SK-N-SH (cell line): ENCODE results near the gene PDGFRB. TPM values are rescaled to one million over a fixed set of nuclear protein-coding genes. Genes with fewer than 3 reads are reported as not detected.

Source experiments
- CTCF ChIA-PET: fragments of 300-600, 350-600 bp; formaldehyde crosslinking; extraction: SDS; loops from one replicate; lab custom pipeline; 2021; lab: Yijun Ruan, JAX
- POLR2A ChIA-PET: fragments of 350-600 bp; sonication (Branson Sonifier 250); formaldehyde crosslinking; extraction: SDS; loops from one replicate; lab custom pipeline; 2020; ENCODE audit warnings: antibody characterized with exemption, inconsistent platforms; lab: Yijun Ruan, JAX
- DNase-seq: peaks from one replicate; pipeline ENCODE4 v3.0.0; 2012
- H2AFZ ChIP-seq: fragments of 200-600 bp; sonication (generic); 2 replicates; pipeline ENCODE4 v1.8.1; 2016; ENCODE audit warnings: antibody characterized with exemption, mild to moderate bottlenecking, low read depth
- H3F3A ChIP-seq: fragments of 200-600 bp; sonication (generic); replicated peaks from 2 replicates; pipeline ENCODE3; 2016; ENCODE audit warnings: antibody characterized with exemption, mild to moderate bottlenecking; ENCODE audit not compliant: insufficient read depth
- H3K27ac ChIP-seq, 2 experiments: fragments of 200-500 bp in 1 of 2; fragments of 200-600 bp in 1 of 2; sonication (Bioruptor generic) in 1 of 2; sonication (generic), shearing (Covaris generic) in 1 of 2; 2 replicates each; pipeline versions ENCODE4 v1.5.1 to v1.6.1; 2014 to 2016; ENCODE audit warnings: low read depth in 2 of 2, inconsistent platforms in 1 of 2, low read length in 1 of 2, mild to moderate bottlenecking in 1 of 2, mixed read lengths in 1 of 2
- H3K27me3 ChIP-seq: fragments of 200-600 bp; sonication (generic), shearing (Covaris generic); 2 replicates; pipeline ENCODE4 v1.6.1; 2016; ENCODE audit warnings: mixed run types; ENCODE audit not compliant: insufficient read depth
- H3K36me3 ChIP-seq, 2 experiments: fragments of 200-500 bp in 1 of 2; fragments of 200-600 bp in 1 of 2; sonication (Bioruptor generic) in 1 of 2; sonication (generic) in 1 of 2; replicated peaks in 1 of 2; 2 replicates each; pipeline versions ENCODE3 to v1.5.1; 2014 to 2016; ENCODE audit warnings: low read length in 1 of 2, mild to moderate bottlenecking in 1 of 2; ENCODE audit not compliant: insufficient read depth in 2 of 2, control insufficient read depth in 1 of 2
- H3K4me1 ChIP-seq, 2 experiments: fragments of 200-500 bp in 1 of 2; fragments of 200-600 bp in 1 of 2; sonication (Bioruptor generic) in 1 of 2; sonication (generic), shearing (Covaris generic) in 1 of 2; 2 replicates each; pipeline versions ENCODE4 v1.5.1 to v1.6.1; 2014 to 2016; ENCODE audit warnings: low read depth in 1 of 2, low read length in 1 of 2, mixed run types in 1 of 2; ENCODE audit not compliant: insufficient read depth in 2 of 2, control insufficient read depth in 1 of 2
- H3K4me2 ChIP-seq: fragments of 200-600 bp; sonication (generic), shearing (Covaris generic); 2 replicates; pipeline ENCODE4 v1.6.1; 2017; ENCODE audit warnings: mixed run types
- H3K4me3 ChIP-seq, 2 experiments: fragments of 200-500 bp in 1 of 2; fragments of 200-600 bp in 1 of 2; sonication (Bioruptor generic) in 1 of 2; sonication (generic), shearing (Covaris generic) in 1 of 2; 2 replicates each; pipeline versions ENCODE4 v1.5.1 to v1.8.1; 2014 to 2016; ENCODE audit warnings: low read depth in 2 of 2, inconsistent platforms in 1 of 2, low read length in 1 of 2, mild to moderate bottlenecking in 1 of 2, mixed read lengths in 1 of 2, moderate library complexity in 1 of 2
- H3K79me2 ChIP-seq: fragments of 200-600 bp; sonication (generic); 2 replicates; pipeline ENCODE4 v1.8.1; 2017; ENCODE audit warnings: mild to moderate bottlenecking; ENCODE audit not compliant: insufficient read depth
- H3K9ac ChIP-seq: fragments of 200-600 bp; sonication (generic); 2 replicates; pipeline ENCODE4 v1.6.1; 2017; ENCODE audit warnings: mixed run types
- H3K9me2 ChIP-seq: fragments of 200-600 bp; sonication (generic); 2 replicates; pipeline ENCODE4 v1.6.1; 2017; ENCODE audit warnings: mixed run types
- H3K9me3 ChIP-seq: fragments of 200-600 bp; sonication (generic); 2 replicates; pipeline ENCODE4 v1.6.1; 2017; ENCODE audit warnings: mixed run types, mild to moderate bottlenecking, moderate library complexity
- H4K20me1 ChIP-seq: fragments of 200-600 bp; sonication (generic); 2 replicates; pipeline ENCODE4 v1.6.1; 2017; ENCODE audit warnings: mild to moderate bottlenecking, mixed run types; ENCODE audit not compliant: insufficient read depth
- CHD2 ChIP-seq: fragments of 150-350 bp; IDR thresholded peaks from 2 replicates; pipeline ENCODE4 v1.6.1; 2018; ENCODE audit warnings: low read length; ENCODE audit not compliant: partially characterized antibody
- FOXJ3 ChIP-seq: sonication (generic); formaldehyde crosslinking; IDR thresholded peaks from 2 replicates; pipeline ENCODE4 v1.5.1; 2020; ENCODE audit warnings: mild to moderate bottlenecking, missing genetic modification reagents
- FOXM1 ChIP-seq: IDR thresholded peaks from 2 replicates; pipeline ENCODE4 v1.4.0; 2012; ENCODE audit warnings: low read depth, mild to moderate bottlenecking
- GABPA ChIP-seq: IDR thresholded peaks from 2 replicates; pipeline ENCODE4 v1.4.0; 2012; ENCODE audit warnings: low read depth, mild to moderate bottlenecking
- MEF2A ChIP-seq: IDR thresholded peaks from 2 replicates; pipeline ENCODE4 v1.4.0; 2012; ENCODE audit warnings: low read depth, borderline replicate concordance
- NRF1 ChIP-seq: IDR thresholded peaks from 2 replicates; pipeline ENCODE4 v1.6.1; 2012; ENCODE audit warnings: low read depth, mild to moderate bottlenecking, low read length
- SIN3A ChIP-seq: IDR thresholded peaks from 2 replicates; pipeline ENCODE4 v1.6.1; 2012; ENCODE audit warnings: low read depth, mild to moderate bottlenecking, low read length, moderate library complexity, borderline replicate concordance
- TCF12 ChIP-seq: IDR thresholded peaks from 2 replicates; pipeline ENCODE4 v1.4.0; 2012
- WGBS: methylation state at CpG from one replicate; pipeline ENCODE4 v1.1.6; 2017; ENCODE audit warnings: low lambda C conversion rate; 5-methylcytosine and 5-hydroxymethylcytosine counted together
- polyA plus RNA-seq, 3 experiments: library from polyadenylated mRNA; depleted of rRNA; stranded (reverse); fragments of >200 nt; gene quantifications; 2 replicates each; pipeline ENCODE4 v1.2.3, GENCODE V29; 2012
- TF ChIP-seq, protein P1 (sequence below): fragments of 150-350 bp; IDR thresholded peaks from 2 replicates; pipeline ENCODE4 v1.6.1; 2016; ENCODE audit warnings: mild to moderate bottlenecking, low read depth, low read length

The PDGFRB gene
- polyA plus RNA-seq, 1 of the 3 experiments (the other 2 are of a cell fraction) = 32.1 TPM

DNA sequence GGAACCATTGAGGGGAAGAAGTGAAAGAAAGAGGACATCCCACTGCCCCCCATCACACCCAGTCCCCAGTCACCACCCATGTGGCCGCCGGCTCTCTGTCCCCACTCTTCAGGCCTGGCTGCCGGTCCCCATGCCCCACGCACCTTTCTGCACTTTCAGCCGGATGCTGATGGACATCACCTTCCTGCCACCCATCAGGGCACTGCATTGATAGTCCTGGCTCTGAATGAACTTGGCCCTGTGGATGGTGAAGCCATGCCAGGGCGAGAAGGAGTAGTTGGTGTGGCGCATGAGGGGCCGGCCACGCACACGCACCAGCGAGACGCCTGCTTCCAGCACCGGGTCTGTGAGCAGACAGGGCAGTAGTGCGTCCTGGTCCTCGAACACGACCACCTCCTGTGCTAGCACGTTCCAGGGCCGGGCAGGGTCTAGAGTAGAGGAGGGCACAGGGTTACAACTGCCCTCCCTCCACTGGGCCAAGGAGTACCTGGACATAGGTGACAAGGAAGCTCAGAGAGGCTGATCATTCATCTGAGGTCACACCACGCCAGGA lies 75.7 kb downstream of the PDGFRB start:
- no peaks in the 10 kb centered on the region for H3K79me2 ChIP-seq
- DNase-seq = peak; percentile 9
- no peaks in the 10 kb centered on the region for H3K27me3 ChIP-seq
- H3K36me3 ChIP-seq = no peaks in the 10 kb centered on the region
- WGBS = 93% methylated on average over 17 of the region's 19 CpGs
- CTCF ChIA-PET = interaction anchor here (1.1 kb wide), 1 partner anchor 203 kb away, joined by 3 read pairs; no protein-coding TSS in a partner anchor
- no peaks in the 10 kb centered on the region; a peak in 1 of 4 replicates for H3K4me1 ChIP-seq
- H3K4me2 ChIP-seq = no peak overlapping the region
- POLR2A ChIA-PET = no interaction called here
- H3K9ac ChIP-seq = no peak overlapping the region
- H2AFZ ChIP-seq = no peak overlapping the region
- H4K20me1 ChIP-seq = no peaks in the 10 kb centered on the region
- no peaks in the 10 kb centered on the region for H3F3A ChIP-seq
- H3K4me3 ChIP-seq = no peak overlapping the region
- no peaks in the 10 kb centered on the region for H3K9me2 ChIP-seq
- no peaks in the 10 kb centered on the region for H3K9me3 ChIP-seq
- TF ChIP-seq SIN3A = no peak
- no peak for TF ChIP-seq CHD2
- no peak overlapping the region for H3K27ac ChIP-seq

DNA sequence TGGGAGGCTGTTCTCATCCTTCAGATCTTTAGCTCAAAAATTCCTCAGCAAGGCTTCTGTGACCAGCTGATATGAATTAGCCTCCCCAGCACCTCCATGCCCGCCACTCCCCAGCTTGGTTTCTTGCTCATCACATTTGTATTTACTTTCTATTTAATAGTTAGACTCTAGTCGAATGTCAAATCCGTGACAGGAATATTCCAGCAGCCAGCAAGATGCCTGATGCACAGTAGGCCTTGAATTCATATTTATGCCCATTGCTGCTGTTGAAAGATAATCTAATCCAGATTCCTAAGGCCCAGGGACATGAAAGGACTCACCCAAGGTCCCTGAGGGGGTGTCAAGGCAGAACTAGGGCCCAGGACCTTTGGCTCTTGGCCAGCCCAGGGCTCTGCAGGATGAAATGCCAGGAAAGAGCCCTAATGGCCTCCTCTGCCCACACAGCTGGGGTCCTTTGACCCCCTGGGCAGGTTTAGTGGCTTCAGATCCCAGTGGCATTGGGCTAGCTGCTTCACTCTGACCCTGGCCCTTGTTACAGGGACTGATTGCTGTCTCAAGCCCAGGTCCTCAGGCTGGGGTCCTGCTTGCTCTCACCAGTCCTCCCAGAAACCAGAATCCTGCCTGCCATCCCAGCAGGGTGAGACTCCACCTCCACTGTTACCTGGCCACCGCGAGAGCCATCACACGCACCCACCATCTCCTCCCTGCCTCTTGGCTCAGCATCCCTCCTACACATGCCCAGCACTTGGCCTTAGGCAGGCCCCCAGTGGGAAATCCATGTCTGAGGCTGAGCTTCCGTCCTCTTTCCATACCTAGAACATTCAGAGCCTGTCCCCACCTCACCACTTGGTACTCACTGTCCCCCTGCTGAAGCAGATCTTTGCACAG lies 76.6 kb downstream of the PDGFRB start:
- no peaks in the 10 kb centered on the region for H3K27me3 ChIP-seq
- no peaks in the 10 kb centered on the region for H3F3A ChIP-seq
- no peaks in the 10 kb centered on the region for H4K20me1 ChIP-seq
- no peak overlapping the region for H2AFZ ChIP-seq
- H3K4me3 ChIP-seq = no peak overlapping the region
- H3K4me2 ChIP-seq = no peak overlapping the region
- H3K79me2 ChIP-seq = no peaks in the 10 kb centered on the region
- H3K9me2 ChIP-seq = no peaks in the 10 kb centered on the region
- no peaks in the 10 kb centered on the region for H3K36me3 ChIP-seq
- CTCF ChIA-PET = no interaction called here
- no peaks in the 10 kb centered on the region; a peak in 1 of 4 replicates for H3K4me1 ChIP-seq
- POLR2A ChIA-PET = no interaction called here
- no peak overlapping the region for H3K27ac ChIP-seq
- peak; percentile 32 for DNase-seq
- TF ChIP-seq GABPA = no peak
- TF ChIP-seq, protein P1, sequence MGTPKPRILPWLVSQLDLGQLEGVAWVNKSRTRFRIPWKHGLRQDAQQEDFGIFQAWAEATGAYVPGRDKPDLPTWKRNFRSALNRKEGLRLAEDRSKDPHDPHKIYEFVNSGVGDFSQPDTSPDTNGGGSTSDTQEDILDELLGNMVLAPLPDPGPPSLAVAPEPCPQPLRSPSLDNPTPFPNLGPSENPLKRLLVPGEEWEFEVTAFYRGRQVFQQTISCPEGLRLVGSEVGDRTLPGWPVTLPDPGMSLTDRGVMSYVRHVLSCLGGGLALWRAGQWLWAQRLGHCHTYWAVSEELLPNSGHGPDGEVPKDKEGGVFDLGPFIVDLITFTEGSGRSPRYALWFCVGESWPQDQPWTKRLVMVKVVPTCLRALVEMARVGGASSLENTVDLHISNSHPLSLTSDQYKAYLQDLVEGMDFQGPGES = no peak
- TF ChIP-seq FOXJ3 (CRISPR knock-in tag) = no peak
- TF ChIP-seq TCF12 = no peak
- no peak for TF ChIP-seq FOXM1
- TF ChIP-seq NRF1 = no peak
- no peak for TF ChIP-seq MEF2A
- no peak for TF ChIP-seq SIN3A
- no peaks in the 10 kb centered on the region for H3K9me3 ChIP-seq
- WGBS = 83% methylated on average over 6 of the region's 7 CpGs
- no peak overlapping the region for H3K9ac ChIP-seq
